HG03280 (cell line): ENCODE measurements around the gene SHC2.
A peak's percentile ranks its signal among the peaks of the same experiment; 100 is the strongest.
"Not testable (repeated sequence)": the region's sequence is repeated elsewhere in the genome, so short reads cannot be mapped to it uniquely, and the experiment has no call there.

Experiments used
- ATAC-seq: cut with Tn5 transposase; IDR thresholded peaks from one replicate; pipeline ENCODE4 v1.9.1; 2021; ENCODE audit warnings: mild to moderate bottlenecking, moderate library complexity; ENCODE audit not compliant: unreplicated experiment

SHC2 gene

DNA sequence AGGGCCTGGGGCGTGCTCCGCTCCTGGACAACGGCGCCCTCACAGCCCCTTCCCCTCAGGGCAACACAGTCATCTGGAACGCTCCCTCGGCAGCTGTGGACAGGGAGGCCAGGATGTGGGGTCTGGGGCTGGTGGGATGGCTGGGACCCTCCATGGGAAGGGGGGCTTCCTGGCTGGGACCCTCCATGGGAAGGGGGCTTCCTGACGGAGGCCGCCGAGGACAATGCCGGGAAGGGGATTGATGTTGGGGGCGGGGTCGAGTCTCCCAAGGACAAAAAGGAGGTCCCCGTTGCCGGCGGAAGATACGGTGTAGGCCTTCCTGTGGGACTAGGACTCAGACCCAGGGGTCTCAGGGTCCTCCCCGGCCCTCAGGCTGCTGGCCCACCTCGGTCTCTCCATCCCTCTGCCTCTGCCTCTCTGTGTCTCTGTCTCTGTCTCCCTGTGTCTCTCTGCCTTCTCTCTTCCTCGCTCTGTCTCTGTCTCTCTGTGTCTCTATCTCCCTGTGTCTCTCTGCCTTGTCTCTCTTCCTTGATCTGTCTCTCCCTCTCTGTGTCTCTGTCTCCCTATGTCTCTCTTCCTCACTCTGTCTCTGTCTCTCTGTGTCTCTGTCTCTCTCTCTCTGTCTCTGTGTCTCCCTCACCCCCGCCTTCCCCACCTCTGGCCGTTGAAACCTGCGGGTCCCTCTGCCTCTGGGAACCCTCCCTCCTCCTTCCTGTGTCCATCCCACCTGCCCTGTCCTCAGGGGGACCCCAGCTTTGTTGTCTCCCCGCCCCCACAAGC, 32.7 kb upstream of the SHC2 start:
- ATAC-seq, result no peak

DNA sequence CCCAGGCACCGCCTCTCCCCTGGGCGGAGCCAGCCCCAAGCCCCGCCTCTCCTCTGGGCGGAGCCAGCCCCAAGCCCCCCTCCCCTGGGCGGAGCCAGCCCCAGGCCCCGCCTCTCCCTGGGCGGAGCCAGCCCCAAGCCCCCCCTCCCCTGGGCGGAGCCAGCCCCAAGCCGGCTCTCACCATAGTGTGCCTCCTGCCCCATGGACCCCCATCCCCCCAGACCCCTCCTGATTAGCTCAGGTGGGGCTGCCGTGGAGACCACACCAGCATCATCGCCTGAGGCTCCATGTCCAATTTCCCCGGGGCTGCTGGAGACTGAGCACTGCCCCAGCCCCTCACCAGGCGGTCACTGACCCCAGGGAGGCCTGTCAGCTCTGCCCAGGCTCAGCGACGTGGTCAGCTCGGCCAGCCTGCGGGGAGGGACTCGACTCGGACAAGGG, 31.3 kb upstream of the SHC2 start:
- no peak for ATAC-seq

DNA sequence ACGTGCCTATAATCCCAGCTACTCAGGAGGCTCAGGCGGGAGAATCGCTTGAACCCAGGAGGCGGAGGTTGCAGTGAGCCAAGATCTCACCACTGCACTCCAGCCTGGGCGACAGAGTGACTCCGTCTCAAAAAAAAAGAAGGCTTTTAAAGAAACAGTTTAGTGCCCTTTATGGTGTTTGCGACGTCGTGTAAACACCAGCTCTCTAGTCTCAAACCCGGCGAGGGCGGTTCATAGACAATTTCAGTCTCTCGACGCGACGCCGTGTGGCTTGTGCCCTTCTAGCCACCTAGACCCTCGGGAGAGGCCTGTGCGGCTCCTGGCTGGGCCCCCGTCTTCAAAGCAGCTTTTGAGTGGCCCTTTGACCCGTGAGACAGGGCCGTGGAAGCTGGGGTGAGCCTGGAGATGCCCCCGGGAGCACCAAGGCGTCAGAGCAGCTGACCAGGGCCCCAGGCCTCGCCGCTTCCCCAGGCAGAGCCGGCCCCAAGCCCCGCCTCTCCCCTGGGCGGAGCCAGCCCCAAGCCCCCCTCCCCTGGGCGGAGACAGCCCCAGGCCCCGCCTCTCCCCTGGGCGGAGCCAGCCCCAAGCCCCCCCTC, 30.4 kb upstream of the SHC2 start:
- no peak for ATAC-seq

DNA sequence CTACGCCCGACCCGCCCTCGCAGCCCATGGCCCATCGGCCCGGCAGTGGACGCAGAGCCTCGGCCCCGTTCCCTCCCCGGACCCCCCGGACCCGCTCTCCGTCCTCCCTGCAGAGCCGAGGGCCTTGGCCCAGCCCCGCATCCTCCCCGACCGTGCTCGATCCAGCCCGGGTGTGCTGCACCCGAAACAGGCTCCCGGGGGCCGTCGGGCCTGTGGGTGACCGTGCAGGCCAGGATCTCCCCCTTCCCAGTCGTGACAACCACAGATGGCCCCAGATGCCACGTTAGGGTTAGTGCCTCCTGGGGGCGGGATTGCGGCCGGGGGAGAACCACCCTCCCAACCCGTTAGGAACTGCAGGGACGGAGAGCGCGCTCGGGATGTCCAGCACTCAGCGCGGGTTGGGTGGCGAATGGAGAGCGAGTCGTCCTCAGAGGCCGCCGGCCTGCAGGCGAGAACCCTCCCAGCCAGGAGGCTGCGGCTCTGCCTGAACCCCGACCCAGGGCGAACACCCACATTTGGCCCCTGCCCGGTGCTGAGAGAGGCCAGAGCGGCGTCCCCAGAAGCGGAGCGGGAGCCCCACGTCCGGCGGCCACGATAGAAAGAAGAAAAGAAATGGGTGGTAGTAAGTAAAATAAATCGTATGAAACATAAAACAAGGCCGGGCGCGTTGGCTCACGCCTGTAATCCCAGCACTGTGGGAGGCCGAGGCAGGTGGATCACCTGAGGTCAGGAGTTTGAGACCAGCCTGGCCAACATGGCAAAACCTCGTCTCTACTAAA, 28.8 kb upstream of the SHC2 start:
- no peak for ATAC-seq

DNA sequence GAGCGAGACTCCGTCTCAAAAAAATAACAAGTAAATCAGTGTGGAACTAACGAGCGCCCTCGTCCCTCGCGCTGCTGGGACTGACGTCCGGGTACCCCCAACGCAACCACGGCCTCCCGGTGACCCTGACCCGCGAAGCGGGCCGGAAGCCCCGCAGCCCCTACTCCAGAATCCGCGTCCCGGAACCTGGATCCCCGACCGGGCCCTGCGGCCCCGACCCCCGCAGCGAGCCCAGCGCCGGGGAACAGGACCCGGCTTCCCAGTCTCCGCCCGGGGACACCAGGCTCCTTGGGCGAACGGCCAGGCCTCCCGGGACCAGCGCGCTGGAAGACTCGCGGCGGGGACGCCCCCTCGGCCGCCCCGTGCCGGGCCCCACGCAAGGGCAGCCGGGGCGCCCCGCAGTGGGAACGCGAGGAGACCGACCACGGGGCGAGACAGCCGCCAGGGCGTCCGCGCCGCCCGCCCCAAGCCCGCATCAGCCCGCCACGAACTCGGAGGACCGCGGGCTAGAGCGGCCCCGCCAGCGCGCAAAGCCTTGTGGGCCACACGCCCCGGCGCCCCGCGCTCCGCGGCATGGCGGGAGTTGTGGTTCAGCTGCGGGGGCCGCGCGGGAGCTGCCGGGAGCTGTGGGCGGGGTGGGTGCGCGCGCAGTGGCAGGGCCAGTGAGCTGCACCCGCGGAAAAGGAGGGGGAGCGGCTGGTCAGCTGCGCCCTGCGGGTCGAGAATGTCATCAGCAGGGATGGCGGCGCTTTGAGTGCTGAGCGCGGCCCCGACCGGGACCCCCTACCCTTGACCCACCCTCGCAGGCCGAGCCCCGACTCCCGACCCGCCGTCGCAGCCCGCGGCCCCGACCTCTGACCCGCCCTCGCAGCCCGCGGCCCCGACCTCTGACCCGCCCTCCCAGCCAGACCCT, 27.9 kb upstream of the SHC2 start:
- peak; percentile 83 for ATAC-seq

DNA sequence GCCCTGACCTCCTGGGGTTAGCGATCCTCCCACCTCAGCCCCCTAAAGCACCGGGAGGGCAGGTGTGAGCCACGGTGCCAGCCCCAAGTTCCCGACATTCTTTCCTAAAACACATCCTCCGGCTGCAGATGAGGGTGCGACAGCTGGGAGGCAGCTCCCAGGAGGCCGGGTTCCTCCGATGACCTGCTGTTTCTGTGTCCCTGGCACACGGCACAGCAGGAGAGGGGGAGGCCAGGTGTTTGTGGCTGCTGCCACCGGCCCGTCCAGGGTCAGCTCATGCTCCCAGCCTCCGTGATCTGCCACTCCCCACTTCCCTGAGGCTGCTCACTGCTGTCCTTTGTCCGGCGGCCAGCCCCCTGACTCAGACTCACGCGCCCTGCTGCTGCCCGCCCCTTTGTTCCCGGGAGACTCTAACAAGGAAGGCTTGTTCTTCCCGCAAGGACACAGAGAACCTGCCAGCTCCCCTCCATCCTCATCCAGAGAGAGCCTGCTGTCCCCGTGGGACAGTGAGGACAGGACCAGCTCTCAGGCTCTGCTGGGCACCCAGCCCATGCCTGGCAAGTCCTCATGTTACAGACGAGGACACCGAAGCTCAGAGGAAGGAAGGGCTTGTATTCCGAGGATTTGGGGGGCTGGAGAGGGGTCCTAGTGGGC, 24.9 kb upstream of the SHC2 start:
- ATAC-seq, result no peak

DNA sequence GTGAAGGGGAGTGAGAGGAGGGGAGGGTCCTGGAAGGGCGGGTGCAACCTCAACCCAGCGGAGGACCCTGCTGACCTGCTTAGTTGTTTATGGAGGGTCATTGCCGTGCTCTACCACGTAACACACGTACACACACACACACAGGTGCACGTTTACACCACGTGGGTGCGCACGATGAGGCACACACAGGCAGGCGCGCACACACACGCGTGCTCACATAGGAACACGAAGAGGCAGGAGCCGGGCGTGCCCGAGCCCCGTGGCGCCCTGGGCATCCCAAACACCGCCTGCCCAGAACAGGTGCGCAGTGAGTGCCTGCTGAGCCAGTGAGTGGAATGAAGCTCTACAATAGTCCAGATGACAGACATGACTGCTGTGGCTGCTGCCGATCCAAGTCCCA, 24.2 kb upstream of the SHC2 start:
- no peak for ATAC-seq

DNA sequence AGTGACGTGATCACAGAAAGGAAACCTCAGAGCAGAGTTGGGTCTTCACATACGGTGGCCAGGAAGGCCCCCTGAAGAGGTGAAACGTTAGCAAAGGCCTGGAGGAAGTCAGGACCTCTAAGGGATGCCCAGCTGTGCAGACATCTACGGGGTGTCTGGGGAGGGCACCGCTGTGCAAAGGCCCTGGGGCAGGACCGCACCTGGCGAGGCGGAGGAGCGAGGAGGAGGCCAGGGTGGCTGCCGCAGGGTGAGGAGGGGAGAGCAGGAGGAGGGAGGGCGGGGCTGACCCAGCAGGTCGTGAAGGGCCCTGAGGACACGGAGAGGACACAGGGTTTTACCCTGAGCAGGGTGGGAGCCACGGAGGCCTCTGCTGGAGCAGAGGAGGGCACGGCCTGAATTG, 23.7 kb upstream of the SHC2 start:
- no peak for ATAC-seq

DNA sequence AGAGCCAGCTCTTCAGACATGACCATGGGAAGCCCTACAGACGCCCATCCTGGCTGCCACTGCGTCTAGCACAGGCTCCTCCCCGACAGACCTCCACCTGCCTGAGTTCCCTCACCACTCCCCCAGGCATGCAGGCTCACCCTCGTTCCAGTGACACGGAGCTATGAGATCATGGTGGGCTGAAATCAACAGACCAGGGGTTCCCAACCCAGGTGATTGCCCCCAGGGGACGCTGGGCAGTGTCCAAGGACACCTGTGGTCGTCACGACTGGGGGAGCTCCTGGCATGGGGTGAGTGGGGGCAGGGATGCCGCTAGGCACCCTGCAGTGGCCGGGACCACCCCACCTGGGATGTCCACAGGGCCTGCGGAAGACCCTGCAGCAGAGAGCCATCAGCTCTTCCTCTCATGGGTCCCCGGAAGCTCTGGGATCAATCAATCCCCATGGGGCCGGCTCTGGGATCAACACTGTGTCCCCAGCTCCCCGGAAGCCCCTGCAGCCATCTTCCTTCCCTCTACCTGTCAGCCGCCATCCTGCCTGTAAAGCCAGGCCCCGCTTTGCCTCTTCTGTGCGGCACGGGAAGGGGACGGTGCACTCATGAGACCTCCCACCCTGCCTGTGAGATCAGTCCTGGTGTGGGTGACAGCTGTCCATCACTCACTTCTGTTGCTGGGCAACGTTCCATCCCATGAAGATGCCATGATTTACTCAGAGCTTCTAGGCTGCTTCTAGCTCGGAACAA, 22.7 kb upstream of the SHC2 start:
- no peak for ATAC-seq

DNA sequence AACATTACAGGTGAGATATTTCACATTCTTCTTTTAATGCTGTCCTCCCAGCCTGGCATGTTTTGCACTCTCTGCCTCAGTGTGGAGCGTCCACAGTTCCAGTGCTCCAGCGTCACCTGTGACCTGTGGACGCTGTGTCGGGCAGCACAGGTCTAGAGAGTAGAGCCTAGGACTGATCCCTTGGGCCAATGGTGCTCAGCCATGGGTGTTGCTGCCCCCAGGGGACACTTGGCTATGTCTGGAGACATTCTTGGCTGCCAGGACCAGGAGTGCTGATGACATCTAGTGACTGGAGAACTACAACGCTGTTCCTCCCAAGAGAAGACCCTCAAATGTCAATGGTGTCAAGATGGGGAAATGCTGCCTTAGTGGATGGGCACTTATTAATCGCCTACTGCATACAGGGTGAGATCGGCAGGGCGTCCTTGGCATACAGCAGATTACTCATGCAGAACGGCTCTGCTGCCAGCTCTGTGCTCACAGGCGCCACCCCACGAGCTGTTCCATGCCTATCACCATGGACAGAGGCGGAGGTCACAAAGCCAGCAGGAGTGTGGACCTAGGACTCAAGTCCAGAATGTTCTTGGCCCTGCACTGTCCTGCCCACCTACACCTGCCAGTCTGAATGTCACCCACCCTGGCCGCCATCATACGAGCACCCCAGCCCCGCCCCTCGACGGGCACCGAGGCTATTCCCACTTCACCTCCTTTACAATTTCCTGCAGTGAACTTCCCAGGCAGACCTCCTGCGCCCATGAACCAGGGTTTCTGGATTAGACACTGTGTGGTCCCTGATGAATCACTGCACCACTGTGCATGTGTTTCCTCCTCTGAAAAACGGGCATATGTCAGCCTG, 21.6 kb upstream of the SHC2 start:
- ATAC-seq, result no peak

DNA sequence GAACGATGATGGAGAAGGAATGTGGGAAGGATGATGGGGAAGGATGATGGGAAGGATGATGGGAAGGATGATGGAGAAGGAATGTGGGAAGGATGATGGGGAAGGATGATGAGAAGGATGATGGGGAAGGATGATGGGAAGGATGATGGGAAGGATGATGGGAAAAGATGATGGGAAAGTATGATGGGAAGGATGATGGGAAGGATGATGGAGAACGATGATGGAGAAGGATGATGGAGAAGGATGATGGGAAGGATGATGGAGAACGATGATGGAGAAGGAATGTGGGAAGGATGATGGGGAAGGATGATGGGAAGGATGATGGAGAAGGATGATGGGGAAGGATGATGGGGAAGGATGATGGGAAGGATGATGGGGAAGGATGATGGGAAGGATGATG, 20.3 kb upstream of the SHC2 start:
- not testable (repeated sequence) for ATAC-seq

DNA sequence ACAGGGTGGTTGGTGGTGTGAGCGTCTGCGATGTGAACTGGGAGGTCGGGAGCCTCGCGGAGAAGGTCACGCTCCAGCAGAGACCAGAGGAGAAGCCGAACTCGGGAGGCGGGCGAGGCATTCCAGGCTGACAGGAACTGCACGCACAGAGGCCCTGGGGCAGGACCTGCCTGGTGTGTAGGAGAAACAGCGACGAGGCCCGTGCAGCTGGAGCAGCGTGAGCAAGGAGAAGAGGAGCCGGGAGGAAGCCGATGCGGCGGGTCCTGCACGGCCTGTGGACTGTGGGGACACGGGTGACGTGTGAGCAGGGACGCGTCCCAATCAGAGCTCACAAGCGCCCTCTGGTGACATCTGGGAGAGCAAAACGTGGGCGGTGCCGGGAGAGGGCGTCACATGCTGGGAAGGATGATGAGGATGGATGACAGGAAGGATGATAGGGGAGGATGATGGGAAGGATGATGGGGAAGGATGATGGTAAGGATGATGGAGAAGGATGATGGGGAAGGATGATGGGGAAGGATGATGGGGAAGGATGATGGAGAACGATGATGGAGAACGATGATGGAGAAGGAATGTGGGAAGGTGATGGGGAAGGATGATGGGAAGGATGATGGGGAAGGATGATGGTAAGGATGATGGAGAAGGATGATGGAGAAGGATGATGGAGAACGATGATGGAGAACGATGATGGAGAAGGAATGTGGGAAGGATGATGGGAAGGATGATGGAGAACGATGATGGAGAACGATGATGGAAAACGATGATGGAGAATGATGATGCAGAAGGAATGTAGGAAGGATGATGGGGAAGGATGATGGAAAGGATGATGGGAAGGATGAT, 19.4 kb upstream of the SHC2 start:
- ATAC-seq, result no peak

DNA sequence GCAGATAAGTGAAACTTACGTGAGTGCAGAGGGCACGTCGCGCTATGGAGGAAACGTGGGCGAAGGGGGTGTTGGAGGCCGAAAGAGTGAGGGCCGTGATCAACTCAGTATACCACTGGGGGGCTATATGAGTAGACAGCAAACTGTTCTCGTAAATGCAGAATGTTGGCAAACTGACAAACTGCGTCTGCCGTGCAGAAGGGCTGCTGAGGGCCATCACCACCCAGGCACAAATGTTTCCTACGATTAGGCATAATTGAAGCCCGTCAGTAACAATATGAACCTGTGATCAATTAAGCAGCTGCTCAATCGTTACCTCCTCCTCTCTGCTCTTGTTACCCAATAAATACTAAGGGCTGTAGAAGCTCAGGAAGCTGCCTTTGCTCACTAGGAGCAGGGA, 18.1 kb upstream of the SHC2 start:
- ATAC-seq, result no peak

DNA sequence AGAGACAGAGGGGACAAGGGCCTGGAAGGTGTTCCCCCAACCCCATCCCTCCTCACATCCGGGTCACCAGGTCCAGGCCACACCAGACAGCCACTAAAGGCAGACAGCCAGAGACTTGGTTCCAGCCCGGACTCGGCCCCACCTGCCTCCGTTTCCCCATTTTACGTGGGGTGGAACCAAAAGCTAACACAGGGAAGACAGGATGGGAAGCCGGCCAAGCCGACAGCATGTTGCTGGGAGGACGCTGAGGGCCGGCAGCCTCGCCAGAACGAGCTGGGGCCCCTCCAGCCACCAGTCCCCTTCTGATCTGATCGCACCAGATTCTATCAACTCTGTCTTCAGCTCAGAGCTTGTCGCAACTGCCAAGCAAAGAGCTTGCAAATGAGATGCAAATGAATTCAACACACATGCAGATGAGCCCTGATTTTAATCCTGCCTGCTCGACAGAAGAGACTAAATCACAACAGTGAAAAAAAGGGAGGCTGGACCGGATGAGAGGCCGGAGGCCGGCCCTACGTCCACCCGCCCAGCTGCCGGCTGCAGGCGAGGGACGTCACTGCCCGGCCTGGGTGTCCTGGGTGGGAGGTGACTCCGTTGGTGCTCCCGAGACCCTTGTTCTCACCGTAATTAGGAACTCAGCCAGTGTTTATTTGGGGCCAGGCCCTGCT, 17.5 kb upstream of the SHC2 start:
- no peak for ATAC-seq

DNA sequence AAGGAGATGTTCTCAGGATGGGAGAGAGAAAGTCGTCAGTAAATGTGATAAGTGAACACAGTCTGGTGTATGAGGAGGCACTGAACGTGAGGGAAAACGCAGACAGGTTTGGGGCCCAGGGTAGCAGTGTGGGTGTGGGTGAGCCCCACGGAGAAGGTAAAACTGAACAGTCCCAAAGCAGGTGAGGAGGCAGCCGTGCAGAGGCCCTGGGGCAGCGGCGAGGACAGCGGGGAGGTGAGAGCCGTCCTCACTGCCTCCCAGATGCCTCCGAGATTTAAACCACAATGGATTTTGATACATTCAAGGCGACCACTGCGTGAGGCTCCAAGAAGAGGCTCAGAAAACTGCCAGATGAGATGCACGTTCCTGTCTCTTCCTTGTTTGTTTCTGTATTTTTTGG, 14.5 kb upstream of the SHC2 start:
- no peak for ATAC-seq

DNA sequence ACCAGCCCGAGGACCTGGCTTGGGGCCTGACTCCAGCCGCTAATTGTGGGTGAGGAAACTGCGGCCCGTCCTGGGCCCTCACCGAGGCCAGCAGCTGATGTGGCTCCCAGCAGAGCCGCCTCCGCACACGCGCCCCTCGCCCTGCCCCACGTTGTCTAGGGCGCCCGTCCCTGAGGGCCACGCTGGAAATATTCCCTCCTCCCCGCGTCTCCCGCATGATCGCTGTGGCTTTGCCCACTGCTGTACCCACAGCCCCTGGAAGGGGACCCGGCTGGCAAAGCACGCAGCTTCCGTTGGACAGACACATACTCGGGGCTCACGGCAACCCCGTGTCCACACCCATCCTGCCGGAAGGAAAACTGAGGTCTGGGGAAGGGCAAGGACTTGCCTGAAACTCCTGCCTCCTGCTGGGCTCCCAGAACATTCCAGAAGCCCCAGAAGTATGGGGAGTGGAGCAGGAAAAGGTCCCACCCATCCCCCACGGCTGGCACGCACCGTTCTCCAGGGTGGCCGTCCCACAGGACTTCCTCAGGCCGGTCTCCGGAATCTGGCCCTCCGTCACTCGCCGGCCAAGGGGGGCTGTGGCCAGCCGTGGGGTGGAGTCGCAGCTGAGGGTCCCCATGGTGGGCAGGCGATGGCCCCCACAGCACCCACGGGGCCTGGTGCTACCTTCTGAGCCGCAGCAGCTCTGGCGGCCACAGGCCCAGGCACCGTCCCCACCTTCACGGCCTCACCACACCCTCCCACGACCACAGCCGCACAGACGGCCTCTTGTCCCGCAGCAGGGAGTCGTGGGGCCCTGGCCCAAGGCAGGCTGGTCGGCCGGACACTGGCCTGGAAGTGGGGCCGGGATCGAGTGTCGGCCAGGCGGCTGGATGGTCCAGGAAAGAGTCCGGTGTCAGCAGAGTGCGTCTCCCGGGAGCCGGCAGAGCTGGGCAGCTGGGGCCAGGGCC, 13.6 kb upstream of the SHC2 start:
- ATAC-seq, result no peak
